Ovary (tissue), 3 donors: Measurements from ENCODE around the gene DHRS2.

Experiments
- EP300 ChIP-seq: sonication (generic); formaldehyde crosslinking; IDR thresholded peaks from one replicate; pipeline ENCODE4 v1.6.1; 2017; ENCODE audit warnings: antibody characterized with exemption
- POLR2A ChIP-seq: fragments of 450-650 bp; IDR thresholded peaks from one replicate; pipeline ENCODE4 v1.6.1; 2017; ENCODE audit warnings: antibody characterized with exemption, mild to moderate bottlenecking, moderate library complexity
- TF ChIP-seq, protein P1 (sequence below), 3 donors: fragments of 450-650 bp in 2 of 3; fragments of 200-600 bp in 1 of 3; IDR thresholded peaks; one replicate each; pipeline versions ENCODE4 v1.5.1 to v1.8.0; 2016 to 2022; ENCODE audit warnings: antibody characterized with exemption in 3 of 3, mild to moderate bottlenecking in 1 of 3
- donor health status: DM: no; HTN: no; CAD: no.

DNA sequence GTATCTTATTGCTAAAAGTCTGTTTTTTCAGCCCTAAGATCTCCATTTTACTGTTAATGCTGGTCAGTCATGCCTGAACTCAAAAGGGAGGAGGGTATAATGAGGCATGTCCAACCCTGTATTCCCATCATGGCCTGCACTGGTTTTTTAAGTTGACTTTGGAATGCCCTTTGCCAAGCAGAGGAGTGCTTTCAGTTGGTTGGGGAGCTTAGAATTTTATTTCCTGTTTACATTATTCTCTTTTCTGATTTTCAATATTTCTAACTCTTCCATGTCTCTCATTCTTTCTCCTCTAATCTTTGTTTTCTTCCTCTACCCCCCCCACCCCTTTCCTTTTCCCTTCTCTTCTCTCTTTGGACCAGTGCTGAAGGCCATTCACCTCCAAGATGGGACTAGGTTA, 4.9 kb upstream of the DHRS2 start:
- TF ChIP-seq, protein P1, sequence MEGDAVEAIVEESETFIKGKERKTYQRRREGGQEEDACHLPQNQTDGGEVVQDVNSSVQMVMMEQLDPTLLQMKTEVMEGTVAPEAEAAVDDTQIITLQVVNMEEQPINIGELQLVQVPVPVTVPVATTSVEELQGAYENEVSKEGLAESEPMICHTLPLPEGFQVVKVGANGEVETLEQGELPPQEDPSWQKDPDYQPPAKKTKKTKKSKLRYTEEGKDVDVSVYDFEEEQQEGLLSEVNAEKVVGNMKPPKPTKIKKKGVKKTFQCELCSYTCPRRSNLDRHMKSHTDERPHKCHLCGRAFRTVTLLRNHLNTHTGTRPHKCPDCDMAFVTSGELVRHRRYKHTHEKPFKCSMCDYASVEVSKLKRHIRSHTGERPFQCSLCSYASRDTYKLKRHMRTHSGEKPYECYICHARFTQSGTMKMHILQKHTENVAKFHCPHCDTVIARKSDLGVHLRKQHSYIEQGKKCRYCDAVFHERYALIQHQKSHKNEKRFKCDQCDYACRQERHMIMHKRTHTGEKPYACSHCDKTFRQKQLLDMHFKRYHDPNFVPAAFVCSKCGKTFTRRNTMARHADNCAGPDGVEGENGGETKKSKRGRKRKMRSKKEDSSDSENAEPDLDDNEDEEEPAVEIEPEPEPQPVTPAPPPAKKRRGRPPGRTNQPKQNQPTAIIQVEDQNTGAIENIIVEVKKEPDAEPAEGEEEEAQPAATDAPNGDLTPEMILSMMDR (IDR thresholded peaks at IDR 0.05), result no peak
- TF ChIP-seq EP300 (no peak), POLR2A (no peak)
